ENCODE measurements around the gene VWA8.

DNA sequence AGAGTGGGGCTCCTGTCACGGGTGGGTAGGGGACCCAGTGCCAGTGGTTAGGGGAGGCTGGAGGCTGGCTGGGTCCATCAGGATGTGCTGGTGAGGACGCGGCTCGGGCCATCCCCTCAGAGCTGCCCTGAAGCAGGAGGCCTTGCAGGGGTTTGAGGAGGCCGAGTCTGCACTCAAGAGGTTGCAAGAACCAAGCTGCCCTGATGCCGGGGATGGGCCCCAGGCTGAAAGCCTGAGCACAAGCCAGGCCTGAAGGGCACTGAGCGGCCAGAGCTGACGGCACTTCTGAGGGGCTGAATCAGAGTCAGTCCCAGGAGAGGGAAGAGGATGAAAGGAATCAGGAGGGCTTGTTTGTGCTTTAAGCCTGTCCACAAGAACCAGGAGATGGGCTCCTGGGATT is 410.6 kb downstream of the VWA8 start:
- TF ChIP-seq POLR2A (IDR thresholded peaks at IDR 0.05; ENCODE audit: low read length) (no peak), GATA1 (IDR thresholded peaks at IDR 0.05; ENCODE audit: low read depth, low read length) (no peak)
